HG03575 (cell line): ENCODE results near the gene SV2B.
A peak's percentile ranks its signal among the peaks of the same experiment; 100 is the strongest.

ENCODE experiments used
- ATAC-seq: cut with Tn5 transposase; IDR thresholded peaks from one replicate; pipeline ENCODE4 v1.9.1; 2021; ENCODE audit not compliant: unreplicated experiment, insufficient number of reproducible peaks, low FRiP score; ENCODE audit errors: extremely low read depth

SV2B gene

GRCh38 chr15:91101608-91101920 is 1.5 kb downstream of the SV2B start:
- no peak for ATAC-seq

DNA sequence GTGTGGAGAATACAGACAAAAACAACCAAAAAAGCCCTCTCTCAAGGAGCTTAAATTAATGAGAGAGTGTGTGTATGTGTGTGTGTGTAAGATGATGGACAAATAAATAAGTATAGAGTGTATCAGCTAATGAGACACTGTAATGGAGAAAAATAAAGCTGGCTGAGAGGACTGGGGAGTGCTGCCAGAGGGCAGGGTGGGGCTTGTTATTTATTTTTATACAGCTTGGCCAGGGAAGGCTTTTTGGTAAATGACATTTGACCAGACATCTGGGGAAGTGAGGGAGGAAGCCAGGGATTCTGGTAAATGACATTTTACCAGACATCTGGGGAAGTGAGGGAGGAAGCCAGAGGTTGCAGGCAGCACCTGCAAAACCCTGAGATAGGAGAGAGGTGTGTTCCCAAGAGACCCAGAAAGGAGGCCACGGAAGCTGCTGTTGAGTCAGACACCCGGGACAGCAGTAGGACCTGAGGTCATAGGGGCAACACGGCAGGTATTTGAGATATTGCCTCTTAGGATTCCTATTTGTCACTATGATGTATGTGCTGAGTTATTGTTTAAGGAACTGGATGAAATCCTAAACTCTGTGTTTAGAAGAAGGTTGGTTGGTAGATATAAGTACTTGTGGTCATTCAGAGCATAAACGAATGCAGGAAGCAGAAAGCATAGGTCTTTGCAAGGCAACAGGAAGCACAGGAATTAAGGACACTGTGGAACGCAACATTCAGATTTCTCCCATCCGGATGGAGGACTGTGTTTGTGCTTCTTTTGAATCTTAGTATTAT is 2.7 kb downstream of the SV2B start:
- ATAC-seq: no peak

GRCh38 chr15:91104111-91104510 is 4.1 kb downstream of the SV2B start:
- no peak for ATAC-seq

DNA sequence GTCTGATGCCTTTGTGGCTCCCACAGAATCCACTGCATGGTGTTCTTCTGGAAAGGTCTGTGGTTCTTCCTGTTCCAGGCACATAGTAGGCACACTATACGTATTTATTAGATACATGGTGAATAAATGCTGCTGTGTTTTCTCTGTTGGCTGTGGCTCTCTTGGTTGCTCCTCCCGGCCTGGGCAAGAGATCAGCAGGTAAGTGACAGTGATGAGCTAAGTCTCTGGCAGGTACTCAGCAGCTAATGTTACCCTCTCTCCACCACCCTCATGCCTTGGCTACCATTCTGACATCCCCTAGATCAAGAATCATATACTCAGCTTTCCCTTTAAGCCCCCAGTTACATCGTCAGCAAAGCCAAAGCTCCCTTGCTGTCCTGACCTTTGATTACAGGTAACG is 8.4 kb downstream of the SV2B start:
- no peak for ATAC-seq

DNA sequence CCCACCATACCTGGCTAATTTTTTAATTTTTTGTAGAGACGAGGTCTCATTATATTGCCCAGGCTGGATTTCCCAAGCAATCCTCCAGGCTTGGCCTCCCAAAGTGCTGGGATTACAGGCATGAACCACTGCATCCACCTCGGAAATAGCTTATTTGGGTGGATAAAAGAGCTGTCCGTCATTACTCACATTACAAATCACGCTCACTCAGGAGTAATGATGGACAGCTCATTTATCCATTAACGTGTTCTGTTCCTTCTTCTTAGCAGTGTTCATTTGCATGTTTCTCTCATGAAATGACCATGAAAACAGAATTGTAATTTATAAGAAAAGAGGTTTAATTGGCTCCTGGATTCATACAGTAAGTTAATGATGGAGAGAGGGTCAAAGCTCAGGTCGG is 9.8 kb downstream of the SV2B start:
- ATAC-seq: no peak

GRCh38 chr15:91110407-91110806 is 10.3 kb downstream of the SV2B start:
- ATAC-seq: no peak

GRCh38 chr15:91113030-91113429 is 13.0 kb downstream of the SV2B start:
- no peak for ATAC-seq

- no peak for ATAC-seq
Observed at GRCh38 chr15:91114301-91114700, 14.2 kb downstream of the SV2B start.

DNA sequence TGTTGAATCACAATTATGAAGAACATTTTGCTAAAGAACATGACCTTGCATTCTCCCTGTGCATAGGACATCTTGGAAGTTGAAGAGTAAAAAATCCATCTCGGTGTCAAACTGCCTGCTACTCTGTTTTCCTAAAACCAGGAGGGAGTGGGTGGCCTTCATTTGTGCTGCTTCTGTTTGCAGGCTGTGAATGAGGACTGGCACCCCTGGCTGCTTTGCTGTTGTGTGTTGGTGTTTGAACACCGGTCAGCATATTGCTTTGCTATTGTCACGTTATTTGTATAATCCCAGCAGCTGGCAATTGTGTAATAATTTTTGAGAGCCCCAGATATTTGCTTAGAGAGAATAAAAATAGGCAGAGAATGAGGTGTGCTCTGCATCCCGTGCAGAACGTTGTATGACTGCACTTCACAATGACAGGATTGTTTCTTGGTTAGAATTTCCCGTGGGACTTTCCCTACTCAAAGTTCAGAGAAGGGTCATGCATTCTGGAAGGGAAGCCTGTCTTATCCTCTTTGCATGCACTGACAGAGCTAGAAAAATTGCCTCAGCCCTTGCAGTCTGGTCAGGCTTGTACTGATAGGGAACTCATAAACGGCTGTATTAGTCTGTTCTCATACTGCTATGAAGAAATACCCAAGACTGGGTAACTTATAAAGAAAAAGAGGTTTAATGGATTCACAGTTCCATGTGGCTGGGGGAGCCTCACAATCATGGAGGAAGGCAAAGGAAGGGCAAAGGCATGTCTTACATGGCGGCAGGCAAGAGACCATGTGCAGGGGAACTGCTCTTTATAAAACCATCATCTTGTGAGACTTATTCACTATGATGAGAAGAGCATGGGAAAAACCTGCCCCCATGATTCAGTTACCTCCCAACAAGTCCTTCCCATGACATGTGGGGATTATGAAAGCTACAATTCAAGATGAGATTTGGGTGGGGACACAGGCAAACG is 16.3 kb downstream of the SV2B start:
- ATAC-seq: peak; percentile 92

GRCh38 chr15:91117375-91117774 is 17.3 kb downstream of the SV2B start:
- no peak for ATAC-seq

DNA sequence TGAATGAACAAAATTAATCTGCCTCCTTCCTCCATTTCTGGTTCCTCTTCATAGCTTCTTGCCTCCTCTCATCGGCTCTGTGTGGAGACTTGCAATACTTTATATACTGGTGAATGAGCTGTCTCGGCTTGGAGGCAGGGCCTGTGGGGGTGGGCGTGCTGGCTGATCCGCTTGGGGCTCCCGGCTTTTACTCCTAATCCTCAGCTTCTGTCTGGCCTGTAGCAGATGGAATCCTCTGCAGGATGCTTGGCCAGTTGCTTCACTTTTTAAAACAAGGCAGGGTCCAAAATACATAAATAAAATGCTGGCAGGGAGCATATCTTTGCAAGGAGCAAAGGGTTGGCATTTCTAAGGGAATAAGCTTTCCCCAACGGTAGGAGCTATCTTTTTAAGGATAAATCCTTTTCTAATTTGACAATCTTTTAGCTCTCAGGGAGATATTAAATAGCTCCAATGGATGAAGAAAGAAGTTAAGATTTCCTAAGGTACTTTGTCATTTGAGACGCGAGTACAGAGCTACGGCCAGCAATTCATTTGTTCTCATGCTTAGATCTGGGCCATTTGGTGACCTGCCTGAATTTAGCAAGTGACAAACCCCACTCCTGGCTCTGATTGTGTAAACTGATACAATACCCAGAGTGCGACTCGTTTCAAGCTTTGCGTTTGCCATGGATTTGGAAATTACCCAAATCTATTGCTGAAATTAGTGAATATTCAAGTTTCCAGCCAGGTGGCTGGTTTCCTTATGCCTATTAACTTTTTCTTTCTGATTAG is 18.9 kb downstream of the SV2B start:
- no peak for ATAC-seq

- ATAC-seq: no peak
Observed at GRCh38 chr15:91122296-91122695, 22.2 kb downstream of the SV2B start.

- ATAC-seq: no peak
Observed at GRCh38 chr15:91124132-91124531, 24.1 kb downstream of the SV2B start.

DNA sequence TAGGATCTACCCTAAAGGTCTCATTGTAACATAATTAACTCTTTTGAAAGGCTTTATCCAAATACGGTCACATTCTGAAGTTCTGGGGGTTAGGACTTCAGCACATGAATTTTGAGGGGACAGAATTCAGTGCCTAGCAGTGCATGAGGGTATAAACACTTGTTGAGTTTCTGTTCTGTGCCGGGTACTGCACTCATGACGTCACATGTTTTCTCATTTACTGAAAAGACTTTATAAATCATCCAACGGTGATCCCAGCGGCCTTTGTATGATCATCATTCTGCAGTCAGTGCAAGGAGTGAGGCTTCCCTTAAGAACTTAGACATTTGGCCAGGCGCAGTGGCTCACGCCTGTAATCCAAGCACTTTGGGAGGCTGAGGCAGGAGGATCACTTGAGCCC is 25.1 kb downstream of the SV2B start:
- ATAC-seq: no peak

- ATAC-seq: no peak
Observed at GRCh38 chr15:91126080-91126479, 26.0 kb downstream of the SV2B start.

DNA sequence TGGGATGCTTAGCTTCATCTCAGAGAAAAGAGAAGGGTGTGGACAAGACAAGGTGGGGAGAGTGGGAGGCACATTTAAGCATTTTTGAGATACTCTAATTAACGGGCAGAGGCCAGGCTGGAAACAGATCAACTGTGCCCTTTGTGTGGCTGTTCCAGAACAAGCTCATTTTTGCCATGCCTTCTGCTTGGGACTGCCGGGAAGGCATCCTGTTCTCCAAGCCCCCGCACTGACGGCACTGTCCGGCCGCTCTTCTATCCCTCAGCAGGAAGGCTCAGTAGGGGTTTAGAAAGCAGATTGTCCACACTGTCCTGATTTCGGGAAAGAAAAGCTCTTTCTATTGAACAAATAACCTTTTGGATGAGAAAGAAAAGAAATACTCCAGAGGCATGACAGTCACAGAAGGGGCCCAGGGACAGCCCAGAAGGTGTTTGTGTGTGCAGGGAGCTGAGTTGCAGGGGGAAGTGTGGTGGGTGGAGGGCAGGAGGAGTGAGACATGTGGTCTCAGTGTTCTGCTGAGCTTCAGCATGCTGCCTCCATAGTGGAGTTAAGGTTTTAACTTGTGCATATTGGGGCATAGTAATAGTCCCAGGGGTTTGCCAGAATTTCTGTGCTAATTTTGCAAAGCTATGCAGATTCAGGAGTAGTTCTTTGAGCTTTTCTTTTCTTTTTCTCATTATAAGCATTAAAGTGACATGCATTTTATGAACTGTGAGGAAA is 27.3 kb downstream of the SV2B start:
- ATAC-seq: no peak

DNA sequence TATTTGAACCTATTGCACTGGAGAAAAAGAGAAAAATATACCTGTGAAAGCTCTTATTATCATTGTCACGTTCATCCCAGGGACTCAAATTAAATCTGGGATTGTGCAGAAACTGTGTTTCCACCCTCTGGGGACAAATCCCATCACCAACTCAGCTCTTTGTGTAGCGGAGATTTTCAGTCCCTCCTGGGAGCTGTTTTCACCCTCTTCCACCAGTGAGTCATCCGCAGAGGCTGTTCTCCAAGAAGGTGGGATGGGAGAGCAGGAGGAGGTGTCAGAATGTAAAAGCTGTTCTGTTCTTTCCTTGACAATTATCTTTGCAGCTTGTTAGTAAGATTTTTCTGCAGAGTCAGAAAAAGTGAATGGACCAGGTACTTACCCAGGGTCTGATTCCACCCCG is 28.0 kb downstream of the SV2B start:
- no peak for ATAC-seq

GRCh38 chr15:91129436-91129835 is 29.4 kb downstream of the SV2B start:
- ATAC-seq: no peak

DNA sequence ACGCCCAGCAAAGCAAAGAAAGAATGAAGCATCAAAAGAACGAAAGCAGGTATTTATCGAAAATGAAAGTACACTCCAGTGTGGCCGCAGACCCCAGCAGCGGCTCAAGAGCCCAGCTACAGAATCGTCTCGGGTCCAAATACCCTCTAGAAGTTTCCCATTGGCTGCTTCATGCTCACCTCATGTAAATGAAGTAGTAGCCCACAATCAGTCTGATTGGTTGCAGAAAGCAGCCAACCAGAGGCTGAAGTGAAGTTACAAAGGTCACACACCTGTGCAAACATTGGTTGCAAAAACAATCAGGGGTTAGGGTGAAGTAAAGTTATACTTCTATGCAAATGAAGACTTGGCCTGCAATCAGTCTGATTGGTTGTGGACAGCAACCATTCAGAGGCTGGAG is 32.0 kb downstream of the SV2B start:
- no peak for ATAC-seq
